GM19043 (cell line): ENCODE data around the gene PPP2R1B.

Experiments
- ATAC-seq: cut with Tn5 transposase; IDR thresholded peaks from one replicate; pipeline ENCODE4 v1.9.1; 2021; ENCODE audit warnings: low read depth; ENCODE audit not compliant: unreplicated experiment

Gene PPP2R1B

DNA sequence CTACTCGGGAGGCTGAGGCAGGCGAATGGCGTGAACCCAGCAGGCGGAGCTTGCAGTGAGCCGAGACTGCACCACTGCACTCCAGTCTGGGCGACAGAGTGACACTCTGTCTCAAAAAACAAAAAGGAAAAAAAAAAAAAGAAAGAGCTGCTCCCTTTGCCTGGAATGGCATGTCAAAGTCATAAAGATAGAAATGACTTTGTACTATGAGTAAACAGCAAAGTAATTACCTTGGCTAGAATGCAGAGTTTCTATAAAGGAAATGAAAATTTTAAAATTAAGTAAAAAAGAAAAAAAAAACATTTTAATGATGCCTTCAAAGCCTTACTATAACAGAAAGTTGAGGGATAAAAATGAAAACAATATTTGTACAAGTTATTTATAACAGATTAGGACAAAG, 10.1 kb downstream of the PPP2R1B start:
- ATAC-seq: no peak

- no peak for ATAC-seq
These were observed 16.5 kb downstream of the PPP2R1B start for GRCh38 chr11:111749646-111750045.

- no peak for ATAC-seq
These were observed 18.0 kb downstream of the PPP2R1B start for GRCh38 chr11:111748035-111748804.

- ATAC-seq: no peak
These were observed 20.3 kb downstream of the PPP2R1B start for GRCh38 chr11:111745719-111746504.

- no peak for ATAC-seq
These were observed 22.5 kb downstream of the PPP2R1B start for GRCh38 chr11:111743700-111744099.

DNA sequence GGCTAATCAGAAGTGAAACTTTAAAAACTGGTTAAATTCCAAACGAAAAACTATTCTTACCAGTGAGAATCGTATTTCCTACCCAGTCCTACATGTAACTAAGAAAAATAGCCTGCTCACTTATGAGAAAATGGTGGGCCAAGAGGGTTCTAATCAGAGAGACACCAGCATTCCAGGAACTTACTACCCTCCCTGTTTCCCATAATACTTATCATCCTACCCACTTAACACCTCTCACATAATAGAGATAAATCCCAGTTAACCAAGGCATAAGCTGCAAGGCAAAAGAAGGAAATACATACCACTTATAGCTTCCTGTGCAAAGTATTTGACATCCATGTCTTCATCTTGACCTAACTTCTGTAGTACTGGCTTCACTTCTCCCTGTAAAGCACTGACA, 24.4 kb downstream of the PPP2R1B start:
- ATAC-seq: no peak

DNA sequence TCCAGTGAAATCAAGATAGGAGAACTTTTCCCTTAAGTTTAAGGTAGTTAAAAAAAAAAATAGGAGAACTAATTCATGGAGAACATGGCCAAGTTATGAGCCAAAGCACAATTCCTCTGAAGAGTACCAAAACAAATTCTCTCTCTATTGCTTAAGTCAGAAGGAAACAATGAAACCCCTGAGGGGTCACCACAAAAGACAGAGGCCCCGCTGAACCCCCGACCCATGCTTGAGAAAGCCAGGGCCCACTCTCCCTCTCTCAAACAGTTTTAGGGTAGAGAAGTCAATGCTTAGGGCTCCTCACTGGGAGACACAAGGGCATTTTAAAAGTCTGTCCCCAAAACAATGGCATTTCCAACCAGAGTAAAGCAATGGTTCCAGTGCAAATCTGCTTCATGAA, 26.9 kb downstream of the PPP2R1B start:
- ATAC-seq: no peak

GRCh38 chr11:111737444-111738210, 28.6 kb downstream of the PPP2R1B start:
- ATAC-seq: no peak

GRCh38 chr11:111736621-111737443, 29.4 kb downstream of the PPP2R1B start:
- no peak for ATAC-seq

GRCh38 chr11:111736181-111736590, 30.0 kb downstream of the PPP2R1B start:
- ATAC-seq: no peak

- no peak for ATAC-seq
These were observed 30.7 kb downstream of the PPP2R1B start for GRCh38 chr11:111735262-111736116.

GRCh38 chr11:111734954-111735261, 31.3 kb downstream of the PPP2R1B start:
- ATAC-seq: no peak

GRCh38 chr11:111734101-111734953, 31.9 kb downstream of the PPP2R1B start:
- no peak for ATAC-seq

DNA sequence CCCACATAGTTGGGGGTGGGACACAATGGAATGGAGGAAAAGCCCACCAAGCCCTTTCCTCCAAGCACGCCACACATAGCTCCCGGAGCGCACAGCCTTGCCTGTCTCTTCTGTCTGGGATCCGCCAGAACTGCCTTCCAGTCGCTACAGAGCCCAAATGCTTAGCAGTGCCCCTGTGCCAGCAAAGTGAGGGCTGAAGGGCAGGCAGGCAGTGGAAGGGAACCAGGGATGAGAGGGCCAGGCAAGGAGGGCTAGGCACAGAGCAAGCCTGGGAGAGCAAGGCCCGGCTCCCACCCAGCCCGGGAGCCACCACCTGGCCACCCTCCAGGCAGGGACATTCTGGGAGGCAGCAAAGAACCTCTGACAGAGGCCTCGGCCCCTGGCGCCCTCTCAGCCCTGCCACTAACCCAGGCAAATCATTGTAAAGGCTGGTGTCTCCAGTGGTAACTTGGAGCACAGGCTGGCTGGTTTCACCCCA, 32.5 kb downstream of the PPP2R1B start:
- no peak for ATAC-seq

DNA sequence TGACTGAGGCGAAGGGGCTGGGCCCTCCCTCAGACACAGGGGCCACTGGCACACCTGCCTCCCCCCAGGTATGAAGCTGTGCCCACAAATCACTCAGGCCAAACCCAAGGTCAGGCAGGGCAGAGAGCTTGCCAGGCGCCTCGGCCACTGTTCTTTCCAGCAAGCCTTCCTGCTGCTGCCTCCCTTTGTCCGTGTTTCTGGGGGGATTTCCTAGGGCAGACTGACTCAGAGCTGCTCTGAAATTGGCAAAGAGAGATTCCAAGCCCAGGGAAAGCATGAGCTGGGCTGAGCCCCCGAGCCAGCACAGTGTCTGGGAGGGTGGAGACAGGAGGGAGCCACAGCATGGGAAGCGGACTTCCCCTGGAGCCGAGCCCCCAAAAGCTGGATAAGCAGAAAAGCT, 33.2 kb downstream of the PPP2R1B start:
- no peak for ATAC-seq

- no peak for ATAC-seq
These were observed 34.4 kb downstream of the PPP2R1B start for GRCh38 chr11:111731821-111732220.

DNA sequence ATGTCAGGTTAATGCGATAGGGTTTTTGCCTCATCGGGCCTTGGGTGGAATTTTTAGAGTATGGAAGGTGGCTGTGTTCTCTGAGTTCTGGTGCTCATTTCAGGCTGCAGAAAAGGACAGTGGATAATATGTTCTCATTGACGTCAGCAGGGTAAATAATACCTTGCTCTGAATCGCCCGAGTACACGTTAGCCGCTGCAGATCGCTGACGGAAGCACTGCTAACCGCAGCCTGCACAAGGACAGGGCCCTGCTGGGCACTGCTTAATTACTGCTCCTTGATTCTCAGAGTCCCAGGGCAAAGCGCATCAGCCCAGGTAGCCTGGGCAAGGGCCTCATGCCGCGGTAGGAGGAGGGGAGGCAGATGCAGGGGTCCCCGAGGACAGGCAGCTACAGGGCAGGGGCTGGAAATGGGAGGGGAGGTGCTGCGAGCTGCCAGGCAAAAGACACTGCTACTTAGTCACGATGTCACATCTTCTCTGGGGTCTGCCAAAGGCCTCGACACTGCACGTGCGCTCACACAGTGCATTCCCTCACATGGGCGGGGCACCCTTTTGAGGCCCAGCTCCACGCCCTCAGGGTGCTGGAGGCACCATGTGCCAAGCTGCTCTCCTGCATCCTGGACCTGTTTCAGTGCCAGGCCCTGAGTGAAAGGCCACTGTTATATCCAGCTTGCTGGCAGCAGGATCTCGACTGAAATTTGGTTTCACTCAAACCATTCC, 35.2 kb downstream of the PPP2R1B start:
- no peak for ATAC-seq

DNA sequence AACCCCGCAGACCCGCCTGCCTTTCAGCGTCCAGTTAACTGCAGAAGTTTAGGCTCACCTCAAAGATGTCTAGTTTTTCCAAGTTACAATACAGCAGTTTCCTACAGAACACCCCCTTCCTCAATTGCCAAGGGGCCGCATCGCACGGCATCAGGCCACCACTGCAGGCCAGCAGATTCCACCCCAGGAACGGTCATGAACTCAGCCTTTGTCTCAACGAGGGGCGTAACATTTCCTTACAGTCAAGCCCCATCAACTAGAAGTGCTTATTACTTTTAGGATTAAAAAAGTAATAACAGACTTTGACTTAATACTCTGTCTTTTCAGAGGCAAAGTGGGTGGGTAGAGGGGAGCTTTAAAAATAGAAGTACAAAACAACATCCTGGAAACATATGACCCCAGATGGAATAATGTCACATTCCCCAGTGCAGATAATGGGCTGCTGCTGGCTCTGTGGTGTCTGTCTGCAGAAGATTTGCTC, 36.3 kb downstream of the PPP2R1B start:
- no peak for ATAC-seq
